Measurements from ENCODE around the gene NUP133. TPM values are rescaled to one million over a fixed set of nuclear protein-coding genes. Genes with fewer than 3 reads are reported as not detected.
"Not testable (repeated sequence)": the region's sequence is repeated elsewhere in the genome, so short reads cannot be mapped to it uniquely, and the experiment has no call there.

The NUP133 gene
- total RNA-seq, 2 experiments from 2014 or later = 42.9 to 47.8 TPM

DNA sequence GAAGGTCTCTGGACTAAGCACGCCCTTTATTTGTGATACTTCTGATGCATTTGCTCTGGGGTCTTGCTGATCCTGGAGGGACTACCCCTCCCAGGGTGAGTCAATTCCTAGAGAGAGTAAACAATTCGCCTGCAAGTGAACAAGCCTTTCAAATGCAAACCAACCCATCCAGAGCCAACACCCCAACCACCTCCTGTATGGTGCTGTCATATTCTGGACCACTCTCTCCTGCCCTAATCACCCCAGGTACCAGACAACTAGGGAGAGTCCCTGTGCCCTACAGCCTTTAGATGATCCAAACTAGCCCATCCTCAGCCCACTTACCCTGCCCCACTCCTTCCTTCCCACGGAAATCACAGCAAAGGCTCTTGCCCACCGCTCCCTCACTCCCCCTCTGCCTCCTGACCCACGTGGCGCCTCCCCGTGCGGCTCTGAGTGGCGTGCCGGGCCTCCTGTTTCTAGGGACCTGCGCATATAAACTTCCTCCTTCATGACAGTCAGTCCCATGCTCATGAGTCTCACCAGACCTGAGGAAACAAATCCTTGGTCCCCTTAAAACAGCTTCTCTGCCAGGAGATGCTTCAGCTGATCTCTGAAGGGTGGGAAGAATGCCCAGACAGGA lies 111.4 kb downstream of the NUP133 start:
- H3K4me3 Mint-ChIP-seq = no peak overlapping the region
- H3K27ac Mint-ChIP-seq = no peak overlapping the region
- peaks cover 51% of the 10 kb centered on the region for H3K27me3 Mint-ChIP-seq
- ATAC-seq (ENCODE audit: low read depth) (no peak), DNase-seq (no peak)
- POLR2A ChIA-PET = no interaction called here
- H3K4me1 Mint-ChIP-seq = peaks cover 3% of the 10 kb centered on the region
- H3K36me3 Mint-ChIP-seq = no peaks in the 10 kb centered on the region
- H3K9me3 Mint-ChIP-seq = no peaks in the 10 kb centered on the region

GRCh38 chr1:229394517-229394916 lies 113.6 kb downstream of the NUP133 start:
- H3K4me3 Mint-ChIP-seq; DNase-seq; H3K9me3 Mint-ChIP-seq; ATAC-seq (ENCODE audit: low read depth); H3K4me1 Mint-ChIP-seq; POLR2A ChIA-PET; H3K27ac Mint-ChIP-seq; H3K36me3 Mint-ChIP-seq: not testable (repeated sequence)
- peaks cover 41% of the 10 kb centered on the region for H3K27me3 Mint-ChIP-seq

DNA sequence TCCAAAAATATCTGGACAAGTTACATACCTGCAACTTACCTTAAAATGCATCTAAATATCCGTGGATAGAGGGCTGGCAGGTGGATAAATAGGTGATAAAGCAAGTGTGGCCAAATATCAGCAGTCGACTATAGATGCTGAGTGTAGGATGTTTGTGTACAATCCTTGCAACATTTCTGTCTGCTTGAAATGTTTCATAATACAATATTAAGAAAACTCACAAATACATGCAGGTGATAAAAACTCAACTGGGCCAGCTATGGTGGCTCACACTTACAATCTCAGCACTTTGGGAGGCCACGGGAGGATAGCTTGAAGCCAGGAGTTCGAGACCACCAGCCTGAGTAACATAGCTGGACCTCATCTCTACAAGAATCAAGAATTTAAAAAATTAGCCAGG lies 115.2 kb downstream of the NUP133 start:
- POLR2A ChIA-PET = no interaction called here

More for the DNA sequence above, 115.2 kb downstream of the NUP133 start:
- H3K4me1 Mint-ChIP-seq = peaks cover 3% of the 10 kb centered on the region
- H3K27me3 Mint-ChIP-seq = peaks cover 36% of the 10 kb centered on the region
- ATAC-seq (ENCODE audit: low read depth) (no peak), DNase-seq (no peak)
- no peak overlapping the region for H3K4me3 Mint-ChIP-seq
- H3K27ac Mint-ChIP-seq = no peak overlapping the region
- H3K9me3 Mint-ChIP-seq = no peaks in the 10 kb centered on the region
- H3K36me3 Mint-ChIP-seq = no peaks in the 10 kb centered on the region

Other genes starting within 250 kb of the NUP133 start
- gene RAB4A, start 237.2 kb downstream of the NUP133 start, total RNA-seq = 10 to 100 TPM; 38.1 to 44.6 TPM
- gene CCSAP, start 165.3 kb downstream of the NUP133 start, total RNA-seq = 10 to 100 TPM; 10.5 to 10.8 TPM
- not detected for gene ACTA1, start 74.2 kb downstream of the NUP133 start, total RNA-seq
- 10 to 100 TPM; 26.5 to 29.8 TPM for gene ABCB10, start 50.4 kb upstream of the NUP133 start, total RNA-seq
- gene TAF5L, start 117.8 kb upstream of the NUP133 start, total RNA-seq = 10 to 100 TPM; 23.4 to 24.6 TPM
- 10 to 100 TPM; 10.6 to 10.9 TPM for gene URB2, start 117.9 kb upstream of the NUP133 start, total RNA-seq

Data from activated naive CD8-positive, alpha-beta T cell treated with anti-CD3 and anti-CD28 coated beads, Interleukin-2, amount 10 ng/mL, durations not matched to agents 7 days and 5 days (primary cell).